ENCODE data around the gene PITPNB. TPM values are rescaled to one million over a fixed set of nuclear protein-coding genes. Genes with fewer than 3 reads are reported as not detected.

PITPNB gene
- total RNA-seq, 1 experiment from 2014 or later, result 70.7 TPM

- H3K27ac Mint-ChIP-seq, result peak overlapping the region; percentile 39; the same call in 1 of the 2 replicates
- ChIA-PET POLR2A (no interaction called here), CTCF (no interaction called here)
Measured at GRCh38 chr22:27934069-27934468, 15.0 kb upstream of the PITPNB start.

More at GRCh38 chr22:27934069-27934468, 15.0 kb upstream of the PITPNB start:
- DNase-seq (ENCODE audit: low spot score) (no peak), ATAC-seq (no peak)
- H3K9me3 Mint-ChIP-seq, result peaks cover 7% of the 10 kb centered on the region
- no peak overlapping the region for H3K4me3 Mint-ChIP-seq
- H3K27me3 Mint-ChIP-seq (ENCODE audit: low read depth), result no peaks in the 10 kb centered on the region
- no peak for TF ChIP-seq ZBTB21 (CRISPR knock-in tag; IDR thresholded peaks at IDR 0.05; ENCODE audit: borderline replicate concordance)
- TF ChIP-seq TP53 (CRISPR knock-in tag; IDR thresholded peaks at IDR 0.05), result no peak
- TF ChIP-seq, protein P1, sequence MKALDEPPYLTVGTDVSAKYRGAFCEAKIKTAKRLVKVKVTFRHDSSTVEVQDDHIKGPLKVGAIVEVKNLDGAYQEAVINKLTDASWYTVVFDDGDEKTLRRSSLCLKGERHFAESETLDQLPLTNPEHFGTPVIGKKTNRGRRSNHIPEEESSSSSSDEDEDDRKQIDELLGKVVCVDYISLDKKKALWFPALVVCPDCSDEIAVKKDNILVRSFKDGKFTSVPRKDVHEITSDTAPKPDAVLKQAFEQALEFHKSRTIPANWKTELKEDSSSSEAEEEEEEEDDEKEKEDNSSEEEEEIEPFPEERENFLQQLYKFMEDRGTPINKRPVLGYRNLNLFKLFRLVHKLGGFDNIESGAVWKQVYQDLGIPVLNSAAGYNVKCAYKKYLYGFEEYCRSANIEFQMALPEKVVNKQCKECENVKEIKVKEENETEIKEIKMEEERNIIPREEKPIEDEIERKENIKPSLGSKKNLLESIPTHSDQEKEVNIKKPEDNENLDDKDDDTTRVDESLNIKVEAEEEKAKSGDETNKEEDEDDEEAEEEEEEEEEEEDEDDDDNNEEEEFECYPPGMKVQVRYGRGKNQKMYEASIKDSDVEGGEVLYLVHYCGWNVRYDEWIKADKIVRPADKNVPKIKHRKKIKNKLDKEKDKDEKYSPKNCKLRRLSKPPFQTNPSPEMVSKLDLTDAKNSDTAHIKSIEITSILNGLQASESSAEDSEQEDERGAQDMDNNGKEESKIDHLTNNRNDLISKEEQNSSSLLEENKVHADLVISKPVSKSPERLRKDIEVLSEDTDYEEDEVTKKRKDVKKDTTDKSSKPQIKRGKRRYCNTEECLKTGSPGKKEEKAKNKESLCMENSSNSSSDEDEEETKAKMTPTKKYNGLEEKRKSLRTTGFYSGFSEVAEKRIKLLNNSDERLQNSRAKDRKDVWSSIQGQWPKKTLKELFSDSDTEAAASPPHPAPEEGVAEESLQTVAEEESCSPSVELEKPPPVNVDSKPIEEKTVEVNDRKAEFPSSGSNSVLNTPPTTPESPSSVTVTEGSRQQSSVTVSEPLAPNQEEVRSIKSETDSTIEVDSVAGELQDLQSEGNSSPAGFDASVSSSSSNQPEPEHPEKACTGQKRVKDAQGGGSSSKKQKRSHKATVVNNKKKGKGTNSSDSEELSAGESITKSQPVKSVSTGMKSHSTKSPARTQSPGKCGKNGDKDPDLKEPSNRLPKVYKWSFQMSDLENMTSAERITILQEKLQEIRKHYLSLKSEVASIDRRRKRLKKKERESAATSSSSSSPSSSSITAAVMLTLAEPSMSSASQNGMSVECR (CRISPR knock-in tag; IDR thresholded peaks at IDR 0.05; ENCODE audit: borderline replicate concordance), result no peak
- no peak for TF ChIP-seq GTF2I (CRISPR knock-in tag; conservative IDR thresholded peaks at IDR 0.05)
- TF ChIP-seq, protein P2, sequence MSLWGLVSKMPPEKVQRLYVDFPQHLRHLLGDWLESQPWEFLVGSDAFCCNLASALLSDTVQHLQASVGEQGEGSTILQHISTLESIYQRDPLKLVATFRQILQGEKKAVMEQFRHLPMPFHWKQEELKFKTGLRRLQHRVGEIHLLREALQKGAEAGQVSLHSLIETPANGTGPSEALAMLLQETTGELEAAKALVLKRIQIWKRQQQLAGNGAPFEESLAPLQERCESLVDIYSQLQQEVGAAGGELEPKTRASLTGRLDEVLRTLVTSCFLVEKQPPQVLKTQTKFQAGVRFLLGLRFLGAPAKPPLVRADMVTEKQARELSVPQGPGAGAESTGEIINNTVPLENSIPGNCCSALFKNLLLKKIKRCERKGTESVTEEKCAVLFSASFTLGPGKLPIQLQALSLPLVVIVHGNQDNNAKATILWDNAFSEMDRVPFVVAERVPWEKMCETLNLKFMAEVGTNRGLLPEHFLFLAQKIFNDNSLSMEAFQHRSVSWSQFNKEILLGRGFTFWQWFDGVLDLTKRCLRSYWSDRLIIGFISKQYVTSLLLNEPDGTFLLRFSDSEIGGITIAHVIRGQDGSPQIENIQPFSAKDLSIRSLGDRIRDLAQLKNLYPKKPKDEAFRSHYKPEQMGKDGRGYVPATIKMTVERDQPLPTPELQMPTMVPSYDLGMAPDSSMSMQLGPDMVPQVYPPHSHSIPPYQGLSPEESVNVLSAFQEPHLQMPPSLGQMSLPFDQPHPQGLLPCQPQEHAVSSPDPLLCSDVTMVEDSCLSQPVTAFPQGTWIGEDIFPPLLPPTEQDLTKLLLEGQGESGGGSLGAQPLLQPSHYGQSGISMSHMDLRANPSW (CRISPR knock-in tag; conservative IDR thresholded peaks at IDR 0.05; ENCODE audit: low read depth), result no peak
- no peak for TF ChIP-seq MXD4 (CRISPR knock-in tag; IDR thresholded peaks at IDR 0.05; ENCODE audit: borderline replicate concordance)
- TF ChIP-seq RELA (CRISPR knock-in tag; IDR thresholded peaks at IDR 0.05; ENCODE audit: borderline replicate concordance), result no peak
- no peak for TF ChIP-seq MYBL2 (CRISPR knock-in tag; IDR thresholded peaks at IDR 0.05)
- TF ChIP-seq ZNF121 (CRISPR knock-in tag; IDR thresholded peaks at IDR 0.05), result no peak
- no peak for TF ChIP-seq ZNF138 (CRISPR knock-in tag; conservative IDR thresholded peaks at IDR 0.05)
- TF ChIP-seq, protein P3, sequence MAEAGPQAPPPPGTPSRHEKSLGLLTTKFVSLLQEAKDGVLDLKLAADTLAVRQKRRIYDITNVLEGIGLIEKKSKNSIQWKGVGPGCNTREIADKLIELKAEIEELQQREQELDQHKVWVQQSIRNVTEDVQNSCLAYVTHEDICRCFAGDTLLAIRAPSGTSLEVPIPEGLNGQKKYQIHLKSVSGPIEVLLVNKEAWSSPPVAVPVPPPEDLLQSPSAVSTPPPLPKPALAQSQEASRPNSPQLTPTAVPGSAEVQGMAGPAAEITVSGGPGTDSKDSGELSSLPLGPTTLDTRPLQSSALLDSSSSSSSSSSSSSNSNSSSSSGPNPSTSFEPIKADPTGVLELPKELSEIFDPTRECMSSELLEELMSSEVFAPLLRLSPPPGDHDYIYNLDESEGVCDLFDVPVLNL (CRISPR knock-in tag; IDR thresholded peaks at IDR 0.05; ENCODE audit: borderline replicate concordance, low read depth), result no peak
- no peak for TF ChIP-seq ZNF423 (CRISPR knock-in tag; IDR thresholded peaks at IDR 0.05)
- TF ChIP-seq, protein P4, sequence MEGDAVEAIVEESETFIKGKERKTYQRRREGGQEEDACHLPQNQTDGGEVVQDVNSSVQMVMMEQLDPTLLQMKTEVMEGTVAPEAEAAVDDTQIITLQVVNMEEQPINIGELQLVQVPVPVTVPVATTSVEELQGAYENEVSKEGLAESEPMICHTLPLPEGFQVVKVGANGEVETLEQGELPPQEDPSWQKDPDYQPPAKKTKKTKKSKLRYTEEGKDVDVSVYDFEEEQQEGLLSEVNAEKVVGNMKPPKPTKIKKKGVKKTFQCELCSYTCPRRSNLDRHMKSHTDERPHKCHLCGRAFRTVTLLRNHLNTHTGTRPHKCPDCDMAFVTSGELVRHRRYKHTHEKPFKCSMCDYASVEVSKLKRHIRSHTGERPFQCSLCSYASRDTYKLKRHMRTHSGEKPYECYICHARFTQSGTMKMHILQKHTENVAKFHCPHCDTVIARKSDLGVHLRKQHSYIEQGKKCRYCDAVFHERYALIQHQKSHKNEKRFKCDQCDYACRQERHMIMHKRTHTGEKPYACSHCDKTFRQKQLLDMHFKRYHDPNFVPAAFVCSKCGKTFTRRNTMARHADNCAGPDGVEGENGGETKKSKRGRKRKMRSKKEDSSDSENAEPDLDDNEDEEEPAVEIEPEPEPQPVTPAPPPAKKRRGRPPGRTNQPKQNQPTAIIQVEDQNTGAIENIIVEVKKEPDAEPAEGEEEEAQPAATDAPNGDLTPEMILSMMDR (IDR thresholded peaks at IDR 0.05), result no peak
- TF ChIP-seq CREB1 (CRISPR knock-in tag; IDR thresholded peaks at IDR 0.05), result no peak
- no peak for TF ChIP-seq IRF1 (CRISPR knock-in tag; IDR thresholded peaks at IDR 0.05)
- TF ChIP-seq, protein P5, sequence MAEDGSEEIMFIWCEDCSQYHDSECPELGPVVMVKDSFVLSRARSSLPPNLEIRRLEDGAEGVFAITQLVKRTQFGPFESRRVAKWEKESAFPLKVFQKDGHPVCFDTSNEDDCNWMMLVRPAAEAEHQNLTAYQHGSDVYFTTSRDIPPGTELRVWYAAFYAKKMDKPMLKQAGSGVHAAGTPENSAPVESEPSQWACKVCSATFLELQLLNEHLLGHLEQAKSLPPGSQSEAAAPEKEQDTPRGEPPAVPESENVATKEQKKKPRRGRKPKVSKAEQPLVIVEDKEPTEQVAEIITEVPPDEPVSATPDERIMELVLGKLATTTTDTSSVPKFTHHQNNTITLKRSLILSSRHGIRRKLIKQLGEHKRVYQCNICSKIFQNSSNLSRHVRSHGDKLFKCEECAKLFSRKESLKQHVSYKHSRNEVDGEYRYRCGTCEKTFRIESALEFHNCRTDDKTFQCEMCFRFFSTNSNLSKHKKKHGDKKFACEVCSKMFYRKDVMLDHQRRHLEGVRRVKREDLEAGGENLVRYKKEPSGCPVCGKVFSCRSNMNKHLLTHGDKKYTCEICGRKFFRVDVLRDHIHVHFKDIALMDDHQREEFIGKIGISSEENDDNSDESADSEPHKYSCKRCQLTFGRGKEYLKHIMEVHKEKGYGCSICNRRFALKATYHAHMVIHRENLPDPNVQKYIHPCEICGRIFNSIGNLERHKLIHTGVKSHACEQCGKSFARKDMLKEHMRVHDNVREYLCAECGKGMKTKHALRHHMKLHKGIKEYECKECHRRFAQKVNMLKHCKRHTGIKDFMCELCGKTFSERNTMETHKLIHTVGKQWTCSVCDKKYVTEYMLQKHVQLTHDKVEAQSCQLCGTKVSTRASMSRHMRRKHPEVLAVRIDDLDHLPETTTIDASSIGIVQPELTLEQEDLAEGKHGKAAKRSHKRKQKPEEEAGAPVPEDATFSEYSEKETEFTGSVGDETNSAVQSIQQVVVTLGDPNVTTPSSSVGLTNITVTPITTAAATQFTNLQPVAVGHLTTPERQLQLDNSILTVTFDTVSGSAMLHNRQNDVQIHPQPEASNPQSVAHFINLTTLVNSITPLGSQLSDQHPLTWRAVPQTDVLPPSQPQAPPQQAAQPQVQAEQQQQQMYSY (CRISPR knock-in tag; IDR thresholded peaks at IDR 0.05), result no peak
- H3K36me3 Mint-ChIP-seq, result peaks cover 22% of the 10 kb centered on the region
- H3K4me1 Mint-ChIP-seq, result peaks cover 27% of the 10 kb centered on the region

All from WTC11 (cell line).